HEK293T (cell line): ENCODE results near the gene CELSR1.

Source experiments
- CTCF ChIA-PET: fragments of 350-600 bp; formaldehyde crosslinking; extraction: SDS; loops from one replicate; lab custom pipeline; 2021; ENCODE audit warnings: antibody characterized with exemption, inconsistent platforms; lab: Yijun Ruan, JAX
- POLR2A ChIA-PET: fragments of 350-600 bp; formaldehyde crosslinking; extraction: SDS; loops from one replicate; lab custom pipeline; 2020; ENCODE audit warnings: antibody characterized with exemption, inconsistent platforms; lab: Yijun Ruan, JAX
- DNase-seq: peaks from one replicate; pipeline ENCODE4 v3.0.0; 2012; ENCODE audit warnings: mixed read lengths; ENCODE audit errors: extremely low spot score
- ARNT ChIP-seq: fragments of 450-650 bp; IDR thresholded peaks from 2 replicates; pipeline ENCODE4 v1.6.1; 2017; ENCODE audit warnings: mild to moderate bottlenecking
- BHLHE40 ChIP-seq: fragments of 450-650 bp; IDR thresholded peaks from 2 replicates; pipeline ENCODE4 v1.6.1; 2016; ENCODE audit warnings: mild to moderate bottlenecking, moderate library complexity, borderline replicate concordance
- CTBP1 ChIP-seq: fragments of 450-650 bp; IDR thresholded peaks from 2 replicates; pipeline ENCODE4 v1.6.1; 2016; ENCODE audit warnings: borderline replicate concordance
- ELF4 ChIP-seq: fragments of 450-650 bp; IDR thresholded peaks from 2 replicates; pipeline ENCODE4 v1.6.1; 2017; ENCODE audit warnings: antibody characterized with exemption
- FOXA1 ChIP-seq: fragments of 450-650 bp; IDR thresholded peaks from 2 replicates; pipeline ENCODE4 v1.6.1; 2016; ENCODE audit warnings: mild to moderate bottlenecking
- FOXK2 ChIP-seq: fragments of 450-650 bp; IDR thresholded peaks from 2 replicates; pipeline ENCODE4 v1.6.1; 2016; ENCODE audit warnings: mild to moderate bottlenecking
- FOXM1 ChIP-seq: fragments of 450-650 bp; IDR thresholded peaks from 2 replicates; pipeline ENCODE4 v1.6.1; 2017; ENCODE audit warnings: mild to moderate bottlenecking, borderline replicate concordance
- HDGF ChIP-seq: fragments of 450-650 bp; IDR thresholded peaks from 2 replicates; pipeline ENCODE4 v1.6.1; 2017; ENCODE audit warnings: antibody characterized with exemption, borderline replicate concordance
- L3MBTL2 ChIP-seq: fragments of 450-650 bp; conservative IDR thresholded peaks from 2 replicates; pipeline ENCODE4 v1.6.1; 2016; ENCODE audit warnings: mild to moderate bottlenecking
- LEF1 ChIP-seq: fragments of 450-650 bp; IDR thresholded peaks from 2 replicates; pipeline ENCODE4 v1.6.1; 2017; ENCODE audit warnings: mild to moderate bottlenecking, borderline replicate concordance
- NFRKB ChIP-seq: fragments of 450-650 bp; IDR thresholded peaks from 2 replicates; pipeline ENCODE4 v1.6.1; 2016; ENCODE audit warnings: mild to moderate bottlenecking, moderate library complexity
- SP1 ChIP-seq: fragments of 450-650 bp; IDR thresholded peaks from 2 replicates; pipeline ENCODE4 v1.6.1; 2017
- SUZ12 ChIP-seq: fragments of 450-650 bp; IDR thresholded peaks from 2 replicates; pipeline ENCODE4 v1.6.1; 2016; ENCODE audit warnings: mild to moderate bottlenecking
- TARDBP ChIP-seq: fragments of 450-650 bp; IDR thresholded peaks from 2 replicates; pipeline ENCODE4 v1.6.1; 2016
- ZNF384 ChIP-seq: fragments of 450-650 bp; IDR thresholded peaks from 2 replicates; pipeline ENCODE4 v1.6.1; 2016
- TF ChIP-seq, protein P1 (sequence below): fragments of 450-650 bp; IDR thresholded peaks from 2 replicates; pipeline ENCODE4 v1.6.1; 2016

Gene CELSR1

DNA sequence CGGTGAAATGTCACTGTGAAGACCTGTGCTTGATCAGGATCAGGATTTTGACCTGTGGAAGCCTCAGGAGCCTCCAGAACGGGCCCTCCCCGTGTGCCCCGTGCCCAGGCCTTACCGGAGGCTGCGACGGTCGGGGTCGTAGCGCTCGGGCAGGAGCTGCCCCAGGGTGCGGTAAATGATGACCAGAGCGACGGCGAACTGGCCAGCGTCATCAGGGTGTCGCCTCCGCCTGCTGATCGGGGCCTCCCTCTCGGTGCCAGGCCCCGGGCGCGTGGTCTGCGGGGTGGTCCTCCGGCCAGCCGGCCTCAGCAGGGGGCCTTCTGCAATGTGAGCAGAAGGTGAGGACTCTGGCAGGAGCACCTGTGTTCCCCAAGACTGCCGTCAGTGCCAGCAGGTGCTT is 155.7 kb downstream of the CELSR1 start:
- TF ChIP-seq NFRKB (no peak), LEF1 (no peak), BHLHE40 (no peak), ZNF384 (no peak), TARDBP (no peak), FOXA1 (no peak), SP1 (no peak), CTBP1 (no peak), FOXK2 (no peak), ELF4 (no peak)
- ChIA-PET POLR2A (no interaction called here), CTCF (no interaction called here)
- no peak for DNase-seq

DNA sequence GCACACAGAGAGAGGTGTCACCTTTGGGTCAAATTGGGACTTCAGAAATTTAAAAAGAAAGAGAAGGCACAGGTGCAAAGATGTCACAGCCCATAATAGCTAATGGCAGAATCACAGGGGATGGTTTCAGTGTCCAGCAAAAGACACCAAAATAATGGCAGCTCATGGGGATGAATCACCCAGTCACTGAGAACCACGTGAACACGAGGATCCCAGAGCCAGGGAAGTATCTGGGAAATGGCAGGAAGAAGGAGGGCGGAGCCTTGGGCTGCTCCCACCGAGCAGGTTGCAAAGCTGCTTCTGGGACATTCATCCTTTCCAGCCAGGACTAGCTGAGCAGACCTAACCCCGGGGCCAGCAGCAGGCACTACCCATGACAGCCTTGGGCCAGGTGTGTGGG is 156.3 kb downstream of the CELSR1 start:
- ChIA-PET CTCF (no interaction called here), POLR2A (no interaction called here)
- no peak for DNase-seq
- TF ChIP-seq FOXM1 (no peak), NFRKB (no peak), ZNF384 (no peak), FOXA1 (no peak), ELF4 (no peak), TARDBP (no peak), LEF1 (no peak), BHLHE40 (no peak), HDGF (no peak), FOXK2 (no peak), SUZ12 (no peak), ARNT (no peak), CTBP1 (no peak), L3MBTL2 (no peak), SP1 (no peak)
- TF ChIP-seq, protein P1, sequence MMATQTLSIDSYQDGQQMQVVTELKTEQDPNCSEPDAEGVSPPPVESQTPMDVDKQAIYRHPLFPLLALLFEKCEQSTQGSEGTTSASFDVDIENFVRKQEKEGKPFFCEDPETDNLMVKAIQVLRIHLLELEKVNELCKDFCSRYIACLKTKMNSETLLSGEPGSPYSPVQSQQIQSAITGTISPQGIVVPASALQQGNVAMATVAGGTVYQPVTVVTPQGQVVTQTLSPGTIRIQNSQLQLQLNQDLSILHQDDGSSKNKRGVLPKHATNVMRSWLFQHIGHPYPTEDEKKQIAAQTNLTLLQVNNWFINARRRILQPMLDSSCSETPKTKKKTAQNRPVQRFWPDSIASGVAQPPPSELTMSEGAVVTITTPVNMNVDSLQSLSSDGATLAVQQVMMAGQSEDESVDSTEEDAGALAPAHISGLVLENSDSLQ: no peak

DNA sequence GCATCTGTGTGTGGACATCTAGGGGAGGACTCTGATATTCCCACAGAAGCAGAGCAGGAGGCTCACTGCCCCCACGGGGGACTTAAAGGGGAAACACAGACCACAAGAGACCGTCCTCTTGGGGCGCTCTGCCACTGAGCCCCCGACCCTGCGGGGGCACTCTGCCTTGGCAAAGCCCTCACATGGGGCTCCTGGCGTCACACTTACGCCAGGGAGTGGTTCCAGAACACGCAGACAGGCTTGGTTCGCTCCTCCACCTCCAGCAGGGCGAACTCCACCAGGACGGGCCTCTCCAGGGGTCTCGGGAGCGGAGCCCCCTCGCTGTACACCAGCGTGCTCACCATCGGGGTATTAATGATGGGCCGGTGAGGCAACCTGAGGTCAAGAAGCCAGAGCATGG is 156.8 kb downstream of the CELSR1 start:
- POLR2A ChIA-PET: no interaction called here

DNA sequence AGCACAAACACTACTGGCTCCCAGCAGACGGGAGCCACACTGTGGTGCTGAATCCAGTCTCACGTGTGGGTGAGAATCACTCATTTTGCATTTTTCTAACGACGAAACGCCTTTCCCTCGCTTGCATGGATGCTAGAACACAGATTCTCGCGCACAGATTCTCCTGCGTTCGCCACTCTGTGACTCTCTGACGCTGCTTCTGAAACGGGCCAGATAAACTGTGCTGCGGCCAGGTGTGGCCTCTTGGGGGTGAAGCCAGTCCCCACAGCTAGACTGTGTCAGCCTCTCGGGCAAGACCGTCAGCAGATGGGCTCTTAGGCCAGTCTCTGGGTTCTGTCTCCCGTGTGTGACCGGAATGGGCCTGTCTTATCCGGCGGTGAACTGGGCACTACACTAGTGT is 157.4 kb downstream of the CELSR1 start:
- no peak for TF ChIP-seq ZNF384
- TF ChIP-seq L3MBTL2: no peak
- TF ChIP-seq ARNT: no peak
- no peak for TF ChIP-seq FOXM1
- TF ChIP-seq HDGF: no peak
- TF ChIP-seq BHLHE40: no peak
- no peak for TF ChIP-seq NFRKB
- TF ChIP-seq, protein P1: no peak
- TF ChIP-seq FOXA1: no peak
- no peak for TF ChIP-seq ELF4
- no peak for TF ChIP-seq CTBP1
- TF ChIP-seq SUZ12: no peak
- no peak for TF ChIP-seq SP1
- TF ChIP-seq FOXK2: no peak
- no peak for TF ChIP-seq LEF1
- DNase-seq: no peak
- ChIA-PET POLR2A (no interaction called here), CTCF (no interaction called here)

More for the DNA sequence above, 156.8 kb downstream of the CELSR1 start:
- no peak for DNase-seq
- no peak for TF ChIP-seq HDGF
- no peak for TF ChIP-seq L3MBTL2
- TF ChIP-seq FOXK2: no peak
- no peak for TF ChIP-seq SP1
- TF ChIP-seq, protein P1: no peak
- TF ChIP-seq TARDBP: no peak
- no peak for TF ChIP-seq FOXM1
- no peak for TF ChIP-seq ZNF384
- no peak for TF ChIP-seq BHLHE40
- no peak for TF ChIP-seq SUZ12
- TF ChIP-seq ELF4: no peak
- TF ChIP-seq FOXA1: no peak
- TF ChIP-seq ARNT: no peak
- TF ChIP-seq LEF1: no peak
- TF ChIP-seq NFRKB: no peak
- TF ChIP-seq CTBP1: no peak
- CTCF ChIA-PET: no interaction called here

DNA sequence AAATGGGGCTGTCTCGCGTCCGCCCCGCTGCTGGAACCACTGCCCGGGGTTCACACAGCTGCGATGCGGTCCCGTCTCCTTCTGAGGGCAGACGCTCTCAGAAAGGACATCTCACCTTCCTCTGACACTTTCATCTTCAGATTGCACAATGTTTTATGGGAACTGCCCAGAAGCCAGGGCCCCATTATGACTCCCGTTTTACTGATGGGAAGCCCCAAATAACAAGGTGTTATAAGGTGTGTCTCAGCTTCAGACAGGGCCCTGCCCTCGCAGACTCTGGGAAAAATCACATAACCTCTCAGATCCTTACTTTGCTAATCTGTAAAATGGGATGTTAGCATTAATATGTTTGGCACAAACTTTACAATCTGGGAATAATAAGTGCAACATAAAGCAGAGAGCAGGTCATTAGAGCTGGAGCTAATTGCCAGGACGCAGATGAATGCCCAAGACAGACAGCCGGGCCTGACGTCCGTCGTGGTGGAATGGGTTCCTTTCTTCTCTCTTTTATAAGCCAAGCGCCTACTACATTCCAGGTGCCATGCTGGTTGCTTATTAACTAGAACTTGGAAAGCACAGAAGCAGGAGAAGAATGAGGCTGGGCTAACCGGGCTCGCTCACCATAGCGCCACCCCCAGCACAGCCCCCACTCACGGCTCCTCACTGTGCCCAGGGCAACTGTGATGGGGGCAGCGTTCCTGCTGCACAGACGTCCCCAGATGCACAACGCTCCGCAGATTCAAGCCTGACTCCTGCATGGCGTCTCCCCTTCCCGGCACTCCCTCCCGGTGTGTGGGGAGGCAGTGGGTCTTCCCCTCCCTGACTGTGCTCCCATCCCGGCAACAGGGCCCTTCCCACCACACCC is 158.1 kb downstream of the CELSR1 start:
- CTCF ChIA-PET: interaction anchor here (0.7 kb wide), 1 partner anchor 13 kb away, joined by 3 read pairs; no protein-coding TSS in a partner anchor

More for the DNA sequence above, 158.1 kb downstream of the CELSR1 start:
- TF ChIP-seq CTBP1 (no peak), FOXM1 (no peak), HDGF (no peak), SUZ12 (no peak), ZNF384 (no peak), L3MBTL2 (no peak), BHLHE40 (no peak), TARDBP (no peak), ARNT (no peak), SP1 (no peak), FOXA1 (no peak), LEF1 (no peak), FOXK2 (no peak), ELF4 (no peak), NFRKB (no peak)
- TF ChIP-seq, protein P1: no peak
- POLR2A ChIA-PET: no interaction called here
- no peak for DNase-seq
